GM18505 (cell line): Measurements from ENCODE around the gene ILF3.

Experiments used
- ATAC-seq: cut with Tn5 transposase; IDR thresholded peaks from one replicate; pipeline ENCODE4 v1.9.1; 2021; ENCODE audit not compliant: unreplicated experiment
- POLR2A ChIP-seq: IDR thresholded peaks from 4 replicates; pipeline ENCODE4 v1.6.1; 2011; ENCODE audit warnings: borderline replicate concordance; ENCODE audit not compliant: insufficient read depth, insufficient read length; ENCODE audit errors: extremely low read depth

The ILF3 gene

DNA sequence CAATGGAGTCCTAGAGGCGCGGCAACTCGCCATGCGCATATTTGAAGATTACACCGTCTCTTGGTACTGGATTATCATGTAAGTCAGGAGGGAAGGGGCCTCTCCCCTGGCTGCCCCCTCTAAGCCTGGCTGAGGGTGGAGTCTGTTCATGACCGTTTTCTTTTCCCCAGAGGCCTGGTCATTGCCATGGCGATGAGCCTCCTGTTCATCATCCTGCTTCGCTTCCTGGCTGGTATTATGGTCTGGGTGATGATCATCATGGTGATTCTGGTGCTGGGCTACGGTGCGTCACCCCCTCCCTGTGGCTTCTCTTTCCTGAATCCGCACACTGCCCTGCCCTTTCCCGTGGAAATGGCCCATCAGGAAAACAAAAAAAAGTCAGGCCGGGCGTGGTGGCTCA, 22.3 kb upstream of the ILF3 start:
- TF ChIP-seq POLR2A: no peak
- no peak for ATAC-seq

DNA sequence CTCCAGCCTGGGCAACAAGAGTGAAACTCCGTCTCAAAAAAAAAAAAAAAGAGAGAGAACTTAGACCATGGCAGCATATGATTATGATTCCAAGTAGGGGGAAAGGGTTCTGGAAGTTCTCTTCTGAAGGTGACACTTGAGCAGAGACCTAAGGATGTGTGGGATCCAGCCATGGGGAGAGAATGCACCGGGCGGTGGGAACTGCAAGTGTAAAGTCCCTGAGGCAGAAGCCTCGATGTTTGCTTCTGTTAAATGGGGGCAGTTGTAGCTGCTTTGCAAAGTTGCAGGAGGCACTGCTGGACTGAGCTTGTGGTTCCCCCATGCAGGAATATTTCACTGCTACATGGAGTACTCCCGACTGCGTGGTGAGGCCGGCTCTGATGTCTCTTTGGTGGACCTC, 19.7 kb upstream of the ILF3 start:
- no peak for TF ChIP-seq POLR2A
- no peak for ATAC-seq

DNA sequence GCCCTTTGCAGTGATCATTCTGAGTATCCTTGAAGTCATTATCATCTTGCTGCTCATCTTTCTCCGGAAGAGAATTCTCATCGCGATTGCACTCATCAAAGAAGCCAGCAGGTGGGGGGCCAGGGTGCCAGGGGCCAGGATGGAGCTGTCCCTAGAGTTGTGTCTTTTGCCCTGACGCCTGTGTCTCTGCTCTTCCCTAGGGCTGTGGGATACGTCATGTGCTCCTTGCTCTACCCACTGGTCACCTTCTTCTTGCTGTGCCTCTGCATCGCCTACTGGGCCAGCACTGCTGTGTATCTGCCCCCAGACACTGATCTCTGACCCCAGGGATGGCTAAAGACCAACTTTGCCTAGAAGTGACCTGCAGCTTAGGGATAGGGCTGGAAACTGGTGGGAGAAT, 19.2 kb upstream of the ILF3 start:
- TF ChIP-seq POLR2A: no peak
- ATAC-seq: no peak

DNA sequence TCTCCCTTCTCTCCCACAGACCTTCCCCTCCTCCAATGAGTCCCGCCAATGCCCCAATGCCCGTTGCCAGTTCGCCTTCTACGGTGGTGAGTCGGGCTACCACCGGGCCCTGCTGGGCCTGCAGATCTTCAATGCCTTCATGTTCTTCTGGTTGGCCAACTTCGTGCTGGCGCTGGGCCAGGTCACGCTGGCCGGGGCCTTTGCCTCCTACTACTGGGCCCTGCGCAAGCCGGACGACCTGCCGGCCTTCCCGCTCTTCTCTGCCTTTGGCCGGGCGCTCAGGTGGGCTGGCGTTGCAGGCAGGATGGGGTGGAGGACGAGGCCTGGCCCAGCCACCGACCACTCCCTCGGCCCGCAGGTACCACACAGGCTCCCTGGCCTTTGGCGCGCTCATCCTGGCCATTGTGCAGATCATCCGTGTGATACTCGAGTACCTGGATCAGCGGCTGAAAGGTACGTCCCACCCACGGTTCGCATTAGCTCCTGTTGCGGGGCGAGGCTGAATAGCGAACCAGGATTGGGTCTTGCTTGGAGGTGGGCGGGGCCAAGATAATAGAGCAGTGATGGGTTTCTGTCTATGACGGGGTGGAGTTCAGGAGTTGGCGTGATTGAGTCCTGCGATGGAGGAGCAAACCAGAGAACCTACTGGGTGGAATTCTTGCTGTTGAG, 17.7 kb upstream of the ILF3 start:
- ATAC-seq: no peak
- TF ChIP-seq POLR2A: no peak

DNA sequence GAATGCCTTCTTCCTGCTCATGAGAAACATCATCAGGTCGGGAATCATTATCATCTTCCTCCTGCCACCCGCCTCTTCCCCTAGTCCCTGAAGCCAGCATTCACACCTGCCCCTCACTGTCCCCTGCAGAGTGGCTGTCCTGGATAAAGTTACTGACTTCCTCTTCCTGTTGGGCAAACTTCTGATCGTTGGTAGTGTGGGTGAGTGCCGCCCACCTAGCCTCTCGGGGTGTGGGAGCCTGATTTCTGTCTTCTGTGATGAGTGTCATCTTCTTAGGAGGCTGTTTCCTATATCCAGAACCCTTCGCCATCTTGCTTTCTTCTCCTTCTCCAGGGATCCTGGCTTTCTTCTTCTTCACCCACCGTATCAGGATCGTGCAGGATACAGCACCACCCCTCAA, 16.3 kb upstream of the ILF3 start:
- TF ChIP-seq POLR2A: no peak
- ATAC-seq: no peak

DNA sequence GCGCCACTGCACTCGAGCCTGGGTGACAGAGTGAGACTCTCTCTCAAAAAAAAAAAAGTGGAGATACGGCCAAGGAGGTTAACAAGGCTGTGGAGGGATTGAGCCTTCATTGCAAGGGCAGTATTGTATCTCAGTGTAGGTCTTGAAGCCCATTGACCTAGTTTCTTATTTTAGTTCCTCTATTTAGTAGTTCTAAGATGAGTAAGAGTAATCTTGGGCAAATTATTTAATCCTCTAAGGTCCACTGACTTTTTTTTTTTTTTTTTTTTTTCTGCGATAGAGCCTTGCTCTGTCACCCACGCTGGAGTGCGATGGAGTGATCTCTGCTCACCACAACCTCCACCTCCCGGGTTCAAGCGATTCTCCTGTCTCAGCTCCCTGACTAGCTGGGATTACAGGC, 14.3 kb upstream of the ILF3 start:
- TF ChIP-seq POLR2A: no peak
- no peak for ATAC-seq

DNA sequence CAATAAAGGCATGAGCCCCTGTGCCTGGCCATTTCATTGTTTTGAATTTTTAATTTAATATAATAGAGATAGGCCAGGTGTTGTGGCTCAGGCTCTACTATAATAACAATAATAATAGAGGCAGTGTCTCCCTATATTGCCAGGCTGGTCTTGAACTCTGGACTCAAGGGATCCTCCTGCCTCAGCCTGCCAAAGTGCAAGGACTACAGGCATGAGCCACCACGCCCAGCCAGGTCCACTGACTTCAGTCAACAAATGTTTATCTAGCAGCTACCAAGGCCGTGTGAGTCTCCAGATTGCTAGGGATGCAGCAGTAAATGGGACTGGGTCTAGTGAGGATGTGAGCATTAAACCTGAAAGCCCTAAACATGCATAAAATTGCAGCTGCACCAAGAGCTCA, 13.8 kb upstream of the ILF3 start:
- no peak for ATAC-seq
- TF ChIP-seq POLR2A: no peak

DNA sequence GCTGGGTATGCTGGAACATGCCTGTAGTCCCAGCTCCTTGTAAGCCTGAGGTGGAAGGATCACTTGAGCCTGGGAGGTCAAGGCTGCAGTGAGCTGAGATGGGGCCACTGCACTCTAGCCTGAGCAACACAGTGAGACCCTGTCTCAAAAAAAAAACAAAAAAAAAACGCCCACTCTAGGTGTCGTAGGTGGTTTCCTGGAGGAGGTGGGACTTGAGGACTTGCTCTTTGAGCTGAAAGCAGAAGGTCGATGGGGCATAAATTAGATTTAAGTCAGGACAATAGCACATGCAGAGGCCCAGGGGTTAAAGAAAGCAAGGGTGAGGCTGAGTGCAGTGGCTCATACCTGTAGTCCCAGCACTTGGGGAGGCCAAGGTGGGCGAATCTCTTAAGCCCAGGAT, 12.9 kb upstream of the ILF3 start:
- ATAC-seq: no peak
- TF ChIP-seq POLR2A: no peak

DNA sequence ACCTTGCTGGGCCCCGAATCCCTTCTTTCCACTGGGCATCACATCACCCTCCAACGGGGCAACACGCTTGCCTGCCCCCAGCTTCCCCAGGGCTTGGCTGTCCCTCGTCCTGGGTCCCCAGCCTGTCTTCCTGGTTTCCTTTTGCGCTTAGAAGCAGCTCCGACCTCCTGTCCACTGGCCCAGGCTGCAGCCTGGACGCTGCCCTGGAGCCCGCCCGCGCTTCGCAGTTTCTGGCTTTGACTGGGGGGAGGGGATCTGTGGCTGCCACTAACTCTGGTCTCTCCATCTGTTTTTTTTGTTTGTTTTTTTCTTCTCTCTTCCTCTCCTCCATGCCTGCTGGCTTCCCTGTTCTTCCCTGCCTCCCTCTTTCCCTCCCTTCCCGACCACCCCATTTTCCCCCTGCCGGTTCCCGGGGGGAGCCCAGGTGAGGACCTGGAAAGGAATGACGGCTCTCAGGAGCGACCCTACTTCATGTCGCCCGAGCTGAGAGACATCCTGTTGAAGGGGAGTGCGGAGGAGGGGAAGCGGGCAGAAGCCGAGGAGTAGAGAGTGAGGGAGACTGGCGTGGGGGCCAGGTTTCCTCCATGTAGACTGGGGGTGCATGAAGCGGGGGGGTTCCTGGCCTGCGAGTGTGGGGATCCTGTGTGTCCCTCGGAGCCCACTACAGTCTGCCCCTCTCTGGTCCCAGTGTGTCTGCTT, 11.5 kb upstream of the ILF3 start:
- no peak for TF ChIP-seq POLR2A
- no peak for ATAC-seq

DNA sequence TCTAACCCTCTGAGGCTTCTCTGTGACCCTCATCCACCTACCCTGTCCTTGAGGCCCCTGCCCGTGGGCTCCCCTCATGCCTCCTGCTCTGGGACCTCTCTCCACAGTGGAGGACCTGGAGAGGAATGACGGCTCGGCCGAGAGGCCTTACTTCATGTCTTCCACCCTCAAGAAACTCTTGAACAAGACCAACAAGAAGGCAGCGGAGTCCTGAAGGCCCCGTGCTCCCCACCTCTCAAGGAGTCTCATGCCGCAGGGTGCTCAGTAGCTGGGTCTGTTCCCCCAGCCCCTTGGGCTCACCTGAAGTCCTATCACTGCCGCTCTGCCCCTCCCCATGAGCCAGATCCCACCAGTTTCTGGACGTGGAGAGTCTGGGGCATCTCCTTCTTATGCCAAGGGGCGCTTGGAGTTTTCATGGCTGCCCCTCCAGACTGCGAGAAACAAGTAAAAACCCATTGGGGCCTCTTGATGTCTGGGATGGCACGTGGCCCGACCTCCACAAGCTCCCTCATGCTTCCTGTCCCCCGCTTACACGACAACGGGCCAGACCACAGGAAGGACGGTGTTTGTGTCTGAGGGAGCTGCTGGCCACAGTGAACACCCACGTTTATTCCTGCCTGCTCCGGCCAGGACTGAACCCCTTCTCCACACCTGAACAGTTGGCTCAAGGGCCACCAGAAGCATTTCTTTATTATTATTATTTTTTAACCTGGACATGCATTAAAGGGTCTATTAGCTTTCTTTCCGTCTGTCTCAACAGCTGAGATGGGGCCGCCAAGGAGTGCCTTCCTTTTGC, 10.8 kb upstream of the ILF3 start:
- no peak for ATAC-seq
- no peak for TF ChIP-seq POLR2A

DNA sequence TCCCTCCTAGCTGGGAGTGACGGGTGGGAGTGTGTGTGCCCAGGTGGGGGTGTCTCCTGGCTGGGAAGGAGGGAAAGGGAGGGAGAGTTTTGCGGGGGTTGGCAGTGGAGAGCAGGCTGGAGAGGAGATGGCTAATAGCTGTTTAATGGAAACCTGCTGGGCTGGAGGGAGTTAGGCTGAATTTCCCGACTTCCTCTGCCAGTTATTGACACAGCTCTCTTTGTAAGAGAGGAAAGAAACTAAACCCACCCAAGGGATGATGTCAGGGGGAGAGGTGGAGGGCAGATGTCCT, 10.2 kb upstream of the ILF3 start:
- ATAC-seq: no peak
- no peak for TF ChIP-seq POLR2A

DNA sequence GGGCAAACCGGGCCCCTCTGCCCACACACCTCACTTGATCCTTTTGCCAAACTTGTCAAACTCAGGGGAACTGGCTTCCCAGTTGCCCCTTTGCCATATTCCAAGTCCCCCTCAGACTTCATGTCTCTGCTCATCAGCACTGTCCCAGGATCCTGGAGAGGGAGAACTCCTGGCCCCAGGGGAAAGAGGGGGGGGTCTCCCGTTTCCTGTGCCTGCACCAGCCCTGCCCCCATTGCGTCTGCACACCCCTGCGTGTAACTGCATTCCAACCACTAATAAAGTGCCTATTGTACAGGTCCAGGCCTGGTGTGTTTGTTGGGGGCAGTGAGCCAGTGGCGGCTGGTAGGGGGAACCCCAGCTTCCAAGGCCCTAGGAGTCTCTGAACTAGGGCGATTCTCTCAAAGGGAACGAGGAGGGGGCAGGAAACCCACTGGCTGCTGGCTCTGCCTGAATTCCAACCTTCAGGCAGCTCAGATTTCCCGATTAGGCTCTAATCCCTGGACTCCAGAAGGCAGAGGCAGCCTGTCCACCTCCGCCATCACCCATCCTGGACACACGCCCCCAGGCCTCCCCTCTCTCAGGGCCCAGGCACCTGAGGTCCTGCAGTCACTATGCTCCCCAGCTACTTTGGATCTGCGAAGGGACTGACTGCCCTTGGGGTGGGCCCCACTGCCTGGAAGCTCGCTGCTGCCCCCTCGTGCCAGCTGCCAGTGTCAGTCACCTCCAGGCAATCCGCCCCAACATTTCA, 9.7 kb upstream of the ILF3 start:
- no peak for TF ChIP-seq POLR2A
- no peak for ATAC-seq

DNA sequence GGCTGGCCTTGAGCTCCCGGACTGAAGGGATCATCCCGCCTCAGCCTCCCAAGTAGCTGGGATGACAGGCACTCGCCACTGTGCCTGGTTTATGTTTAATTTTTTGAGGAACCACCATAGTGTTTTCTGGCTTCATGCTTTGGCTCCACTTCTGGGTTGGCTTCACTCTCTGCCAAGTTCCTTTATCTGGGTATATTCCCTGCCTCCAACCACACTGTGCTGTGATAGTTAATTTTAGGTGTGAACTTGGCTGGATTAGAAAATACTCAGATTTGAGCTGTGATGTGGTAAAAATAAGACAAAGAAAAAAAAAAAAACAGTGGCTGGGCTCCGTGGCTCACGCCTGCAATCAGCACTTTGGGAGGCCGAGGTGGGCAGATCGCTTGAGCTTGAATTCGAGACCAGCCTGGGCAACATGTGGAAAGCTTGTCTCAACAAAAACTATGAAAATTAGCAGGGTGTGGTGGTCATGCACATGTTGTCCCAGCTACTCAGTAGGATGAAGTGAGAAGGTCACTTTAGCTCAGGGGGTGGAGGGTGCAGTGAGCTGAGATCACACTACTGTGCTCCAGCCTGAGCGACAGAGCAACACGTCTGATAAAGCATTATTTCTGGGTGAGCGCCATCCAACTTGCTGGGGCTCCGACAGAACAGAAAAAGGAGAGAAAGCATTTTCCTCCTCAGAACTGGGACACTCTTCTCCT, 7.5 kb upstream of the ILF3 start:
- no peak for TF ChIP-seq POLR2A
- ATAC-seq: no peak
